NCI-H1436 (cell line): ENCODE data around the gene MYH9.
"Not testable (repeated sequence)": the region's sequence is repeated elsewhere in the genome, so short reads cannot be mapped to it uniquely, and the experiment has no call there.

Experiments
- DNase-seq: peaks from one replicate; lab custom pipeline; 2025; lab: John Stamatoyannopoulos, UW

Gene MYH9

GRCh38 chr22:36267058-36267457, 120.7 kb downstream of the MYH9 start:
- no peak for DNase-seq

- DNase-seq: not testable (repeated sequence)
Measured at GRCh38 chr22:36263886-36264664, 123.7 kb downstream of the MYH9 start.

GRCh38 chr22:36263216-36263673, 124.5 kb downstream of the MYH9 start:
- DNase-seq: not testable (repeated sequence)

GRCh38 chr22:36262307-36262706, 125.5 kb downstream of the MYH9 start:
- DNase-seq: not testable (repeated sequence)

GRCh38 chr22:36261675-36262074, 126.1 kb downstream of the MYH9 start:
- DNase-seq: not testable (repeated sequence)

GRCh38 chr22:36259615-36260300, 128.0 kb downstream of the MYH9 start:
- no peak for DNase-seq

GRCh38 chr22:36258701-36259614, 128.8 kb downstream of the MYH9 start:
- no peak for DNase-seq

GRCh38 chr22:36257948-36258670, 129.7 kb downstream of the MYH9 start:
- no peak for DNase-seq

GRCh38 chr22:36257308-36257707, 130.5 kb downstream of the MYH9 start:
- no peak for DNase-seq

GRCh38 chr22:36256478-36256877, 131.3 kb downstream of the MYH9 start:
- DNase-seq: no peak

- DNase-seq: not testable (repeated sequence)
Measured at GRCh38 chr22:36255572-36255971, 132.2 kb downstream of the MYH9 start.

- DNase-seq: no peak
Measured at GRCh38 chr22:36253523-36254490, 134.0 kb downstream of the MYH9 start.

- no peak for DNase-seq
Measured at GRCh38 chr22:36252754-36253522, 134.8 kb downstream of the MYH9 start, which contains the start of gene APOL1. APOL1 (plus strand) TSS chr22:36253133; CDS start chr22:36254956, 1,823 bp downstream.

- not testable (repeated sequence) for DNase-seq
Measured at GRCh38 chr22:36251979-36252608, 135.7 kb downstream of the MYH9 start.

GRCh38 chr22:36250292-36250960, 137.3 kb downstream of the MYH9 start:
- not testable (repeated sequence) for DNase-seq

GRCh38 chr22:36249160-36249559, 138.6 kb downstream of the MYH9 start:
- DNase-seq: no peak

GRCh38 chr22:36247955-36248354, 139.8 kb downstream of the MYH9 start:
- DNase-seq: no peak

GRCh38 chr22:36246718-36247117, 141.0 kb downstream of the MYH9 start:
- no peak for DNase-seq
